Brain microvascular endothelial cell (primary cell): ENCODE measurements around the gene SOX10.
"Not testable (repeated sequence)": the region's sequence is repeated elsewhere in the genome, so short reads cannot be mapped to it uniquely, and the experiment has no call there.

Experiments used
- DNase-seq: peaks from one replicate; pipeline ENCODE4 v3.0.0-alpha.2; 2020
- H3K27ac ChIP-seq: fragments of 250-450 bp; sonication (Bioruptor Pico); 2 replicates; pipeline ENCODE4 v1.5.1; 2020; ENCODE audit warnings: mild to moderate bottlenecking, moderate library complexity
- H3K27me3 ChIP-seq: fragments of 250-450 bp; sonication (Bioruptor Pico); replicated peaks from 2 replicates; pipeline ENCODE4 v1.5.1; 2020; ENCODE audit warnings: mild to moderate bottlenecking
- H3K36me3 ChIP-seq: fragments of 250-450 bp; sonication (Bioruptor Pico); replicated peaks from 2 replicates; pipeline ENCODE4 v1.5.1; 2020; ENCODE audit warnings: mild to moderate bottlenecking
- H3K4me3 ChIP-seq: 2 replicates; pipeline ENCODE4 v1.5.1; 2011; ENCODE audit warnings: low read depth, mild to moderate bottlenecking, control low read depth, low read length, moderate library complexity
- in situ Hi-C: cut with HindIII; loops from 2 replicates; pipeline ENCODE4 v1.10.0; 2017; ENCODE audit warnings: low sequenced_read_pairs, low pct_ligation_motif_present
- TF ChIP-seq, protein P1 (sequence below): IDR thresholded peaks from 2 replicates; pipeline ENCODE4 v1.5.1; 2011; ENCODE audit warnings: low read depth, mild to moderate bottlenecking, moderate library complexity, low read length, control low read depth, inconsistent platforms; ENCODE audit errors: missing control alignments

The SOX10 gene

DNA sequence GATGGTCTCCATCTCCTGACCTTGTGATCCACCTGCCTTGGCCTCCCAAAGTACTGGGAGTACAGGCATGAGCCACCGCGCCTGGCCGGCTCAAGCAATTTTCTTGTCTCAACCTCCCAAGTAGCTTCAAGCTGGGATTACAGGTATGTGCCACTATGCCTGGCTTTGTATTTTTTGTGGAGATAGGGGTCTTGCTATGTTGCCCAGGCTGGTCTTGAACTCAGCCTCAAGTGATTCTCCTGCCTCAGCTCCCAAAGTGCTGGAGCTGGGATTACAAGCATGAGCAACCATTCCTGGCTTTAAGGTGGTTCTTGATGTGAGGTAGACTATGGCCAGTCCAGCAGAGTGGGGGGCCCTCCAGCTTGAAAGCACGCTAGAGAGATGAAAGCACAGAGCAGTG is 23.3 kb downstream of the SOX10 start:
- in situ Hi-C loops: no loop called here
- peaks cover 54% of the 10 kb centered on the region for H3K36me3 ChIP-seq
- no peak overlapping the region for H3K27ac ChIP-seq
- no peak for DNase-seq
- no peaks in the 10 kb centered on the region for H3K27me3 ChIP-seq
- H3K4me3 ChIP-seq: no peak overlapping the region
- TF ChIP-seq, protein P1, sequence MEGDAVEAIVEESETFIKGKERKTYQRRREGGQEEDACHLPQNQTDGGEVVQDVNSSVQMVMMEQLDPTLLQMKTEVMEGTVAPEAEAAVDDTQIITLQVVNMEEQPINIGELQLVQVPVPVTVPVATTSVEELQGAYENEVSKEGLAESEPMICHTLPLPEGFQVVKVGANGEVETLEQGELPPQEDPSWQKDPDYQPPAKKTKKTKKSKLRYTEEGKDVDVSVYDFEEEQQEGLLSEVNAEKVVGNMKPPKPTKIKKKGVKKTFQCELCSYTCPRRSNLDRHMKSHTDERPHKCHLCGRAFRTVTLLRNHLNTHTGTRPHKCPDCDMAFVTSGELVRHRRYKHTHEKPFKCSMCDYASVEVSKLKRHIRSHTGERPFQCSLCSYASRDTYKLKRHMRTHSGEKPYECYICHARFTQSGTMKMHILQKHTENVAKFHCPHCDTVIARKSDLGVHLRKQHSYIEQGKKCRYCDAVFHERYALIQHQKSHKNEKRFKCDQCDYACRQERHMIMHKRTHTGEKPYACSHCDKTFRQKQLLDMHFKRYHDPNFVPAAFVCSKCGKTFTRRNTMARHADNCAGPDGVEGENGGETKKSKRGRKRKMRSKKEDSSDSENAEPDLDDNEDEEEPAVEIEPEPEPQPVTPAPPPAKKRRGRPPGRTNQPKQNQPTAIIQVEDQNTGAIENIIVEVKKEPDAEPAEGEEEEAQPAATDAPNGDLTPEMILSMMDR: no peak

DNA sequence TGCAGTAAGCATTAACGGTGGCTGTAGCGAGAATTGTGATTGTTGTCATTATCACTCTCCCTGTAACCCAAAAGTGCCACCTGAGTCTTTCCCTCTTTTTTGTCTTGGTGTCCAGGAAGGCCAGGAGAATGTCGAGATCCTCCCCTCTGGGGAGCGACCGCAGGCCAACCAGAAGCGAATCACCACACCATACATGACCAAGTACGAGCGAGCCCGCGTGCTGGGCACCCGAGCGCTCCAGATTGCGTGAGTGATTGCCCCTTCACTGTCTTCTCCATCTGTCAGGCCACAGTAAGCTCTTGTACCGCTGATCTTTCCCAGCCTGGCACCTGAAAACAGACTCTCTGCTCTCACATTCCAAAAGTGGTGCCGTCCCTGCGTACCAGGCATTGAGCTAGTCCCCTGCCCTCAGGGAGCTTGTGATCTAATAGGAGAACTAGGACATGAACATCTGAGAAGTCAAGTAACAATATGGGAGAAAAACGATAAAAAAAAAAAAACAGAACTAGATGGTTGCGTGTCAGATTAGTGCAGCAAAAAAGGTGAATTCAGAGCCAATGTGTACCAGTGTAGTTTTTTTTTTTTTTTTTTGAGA is 25.0 kb downstream of the SOX10 start:
- TF ChIP-seq, protein P1: no peak
- no peak overlapping the region for H3K4me3 ChIP-seq
- H3K36me3 ChIP-seq: peaks cover 47% of the 10 kb centered on the region
- DNase-seq: no peak
- H3K27me3 ChIP-seq: no peaks in the 10 kb centered on the region
- H3K27ac ChIP-seq: no peak overlapping the region
- in situ Hi-C loops: no loop called here

DNA sequence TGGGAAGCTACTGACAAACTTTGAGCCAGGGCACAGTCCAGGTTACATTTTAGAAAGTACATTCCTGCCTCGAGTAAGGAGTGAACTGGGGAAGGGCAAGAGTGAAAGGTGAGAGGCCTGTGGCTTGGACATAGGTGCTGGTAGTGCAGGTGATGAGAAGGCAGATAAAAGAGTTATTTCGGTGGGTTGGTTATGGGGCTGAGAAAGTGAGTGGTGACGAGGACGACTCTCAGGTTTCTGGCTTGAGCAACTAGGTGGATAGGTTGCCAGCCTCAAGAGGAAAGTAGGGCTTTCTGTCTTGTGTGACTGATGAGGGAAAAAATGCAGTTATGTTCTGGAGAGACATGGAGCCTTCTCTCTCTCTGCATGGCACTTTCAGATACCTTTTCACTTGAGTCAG is 27.1 kb downstream of the SOX10 start:
- in situ Hi-C loops: no loop called here
- Histone ChIP-seq H3K27me3 (no peaks in the 10 kb centered on the region), H3K4me3 (no peak overlapping the region), H3K36me3 (peaks cover 40% of the 10 kb centered on the region), H3K27ac (no peak overlapping the region)
- no peak for DNase-seq
- TF ChIP-seq, protein P1: no peak

DNA sequence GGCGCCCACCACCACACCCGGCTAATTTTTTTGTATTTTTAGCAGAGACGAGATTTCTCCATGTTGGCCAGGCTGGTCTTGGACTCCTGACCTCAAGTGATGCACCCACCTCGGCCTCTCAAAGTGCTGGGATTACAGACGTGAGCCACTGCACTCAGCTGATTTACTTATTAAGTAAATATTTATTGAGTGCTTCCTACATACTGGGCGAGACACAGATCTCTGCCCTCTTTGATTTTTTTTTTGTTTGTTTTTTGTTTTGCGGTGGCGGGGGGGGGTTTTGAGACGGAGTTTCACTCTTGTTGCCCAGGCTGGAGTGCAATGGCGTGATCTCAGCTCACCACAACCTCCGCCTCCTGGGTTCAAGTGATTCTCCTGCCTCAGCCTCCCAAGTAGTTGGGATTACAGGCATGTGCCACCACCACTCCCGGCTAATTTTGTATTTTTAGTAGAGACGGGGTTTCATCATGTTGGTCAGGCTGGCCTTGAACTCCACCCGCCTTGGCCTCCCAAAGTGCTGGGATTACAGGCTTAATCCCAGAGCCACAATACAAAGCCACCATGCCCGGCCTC is 28.4 kb downstream of the SOX10 start:
- H3K27ac ChIP-seq, H3K4me3 ChIP-seq, in situ Hi-C loops, DNase-seq, H3K27me3 ChIP-seq: not testable (repeated sequence)
- H3K36me3 ChIP-seq: peaks cover 29% of the 10 kb centered on the region

DNA sequence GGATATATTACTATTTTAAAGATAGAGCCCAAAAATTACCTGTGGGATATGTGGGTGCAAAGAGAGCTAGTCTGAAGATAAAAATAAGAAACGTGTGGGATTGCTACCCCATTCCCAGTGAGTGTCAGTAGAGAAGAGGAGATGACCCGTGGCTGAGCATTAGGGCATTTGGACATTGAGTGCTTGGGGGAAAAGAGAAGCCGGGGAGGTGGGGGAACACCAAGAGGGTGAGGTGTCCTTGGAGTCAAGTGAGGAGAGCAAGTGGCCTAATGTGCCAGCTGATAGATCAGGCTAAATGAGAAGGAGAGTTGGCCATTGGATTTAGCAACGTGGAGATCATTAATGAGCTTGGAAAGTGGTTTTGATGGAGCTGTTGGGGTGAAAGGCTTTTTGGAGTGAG is 29.7 kb downstream of the SOX10 start:
- H3K4me3 ChIP-seq: peak overlapping the region; percentile 100
- in situ Hi-C loops: no loop called here

DNA sequence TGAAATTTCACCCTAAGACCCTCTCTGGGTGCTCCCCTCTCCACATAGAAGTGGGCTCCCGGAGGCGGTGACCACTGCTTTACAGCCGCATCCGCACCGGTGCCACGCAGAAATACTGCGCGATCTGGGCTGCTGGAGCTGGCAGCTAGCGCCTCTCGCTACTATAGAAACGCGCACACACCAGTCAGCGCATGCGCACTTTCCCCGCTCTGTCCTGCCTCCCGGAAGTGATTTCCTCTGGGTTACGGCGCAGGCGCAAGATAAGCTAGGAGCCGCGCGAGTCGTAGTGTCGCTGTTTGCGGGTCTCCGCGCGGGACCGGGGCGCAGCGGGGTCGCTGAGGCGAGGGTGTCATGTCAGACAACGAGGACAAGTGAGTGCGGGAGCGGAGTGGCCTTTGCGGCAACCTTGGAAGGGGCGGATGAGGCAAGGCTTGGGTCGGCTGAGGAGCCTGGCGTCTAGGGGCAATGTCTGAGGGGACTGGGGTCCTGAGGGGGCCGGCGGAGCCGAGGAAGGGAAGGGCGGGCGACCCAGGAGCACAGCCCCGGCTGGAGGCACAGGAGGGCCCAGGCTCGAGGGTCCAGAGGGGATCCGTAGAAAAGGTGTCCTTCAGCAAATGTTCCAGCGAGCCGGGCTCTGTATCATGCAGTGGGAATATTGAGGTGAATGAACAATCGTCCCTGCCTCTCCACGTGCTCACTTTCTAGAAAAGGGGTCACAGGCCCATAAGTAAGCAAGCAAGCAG is 30.7 kb downstream of the SOX10 start, which contains the start of the genes C22orf23 and POLR2F:
Gene C22orf23, minus strand, starts transcription at position 165 of the 743 bp plus-strand sequence. CDS start 452 bp downstream, outside the sequence.
Gene POLR2F, plus strand, starts transcription at position 263 of the 743 bp plus-strand sequence. Its CDS starts 89 bp downstream, at position 352.
- TF ChIP-seq, protein P1: peak; percentile 4
- H3K27ac ChIP-seq: peak within 1 kb of the TSS; percentile 34
- in situ Hi-C loops: no loop called here
- H3K4me3 ChIP-seq: peak within 1 kb of the TSS; percentile 100
- no peaks in the 10 kb centered on the region for H3K27me3 ChIP-seq
- H3K36me3 ChIP-seq: peaks cover 18% of the 10 kb centered on the region
- peak; percentile 94 for DNase-seq

More for the DNA sequence above, 29.7 kb downstream of the SOX10 start:
- Histone ChIP-seq H3K27me3 (no peaks in the 10 kb centered on the region), H3K27ac (no peak overlapping the region), H3K36me3 (peaks cover 26% of the 10 kb centered on the region)
- DNase-seq: no peak
- TF ChIP-seq, protein P1: no peak
